GM18526 (cell line): ENCODE results near the gene CCDC88B.

Experiments
- POLR2A ChIP-seq: IDR thresholded peaks from 3 replicates; pipeline ENCODE4 v1.6.1; 2011; ENCODE audit not compliant: insufficient read length; ENCODE audit errors: extremely low read depth

Gene CCDC88B

GRCh38 chr11:64360448-64360921, 20.5 kb downstream of the CCDC88B start:
- no peak for TF ChIP-seq POLR2A

GRCh38 chr11:64361659-64362058, 21.7 kb downstream of the CCDC88B start:
- no peak for TF ChIP-seq POLR2A

GRCh38 chr11:64362339-64362738, 22.3 kb downstream of the CCDC88B start:
- TF ChIP-seq POLR2A, result no peak

- TF ChIP-seq POLR2A, result no peak
These were observed 24.4 kb downstream of the CCDC88B start for GRCh38 chr11:64364435-64364834.

GRCh38 chr11:64364911-64365310, 24.9 kb downstream of the CCDC88B start:
- no peak for TF ChIP-seq POLR2A

GRCh38 chr11:64366751-64367150, 26.7 kb downstream of the CCDC88B start:
- no peak for TF ChIP-seq POLR2A

- no peak for TF ChIP-seq POLR2A
These were observed 28.1 kb downstream of the CCDC88B start for GRCh38 chr11:64367931-64368672.

- TF ChIP-seq POLR2A, result no peak
These were observed 28.7 kb downstream of the CCDC88B start for GRCh38 chr11:64368673-64369074.

GRCh38 chr11:64369440-64370421, 29.7 kb downstream of the CCDC88B start:
- no peak for TF ChIP-seq POLR2A

GRCh38 chr11:64371201-64371600, 31.2 kb downstream of the CCDC88B start:
- TF ChIP-seq POLR2A, result no peak

GRCh38 chr11:64372021-64372420, 32.0 kb downstream of the CCDC88B start:
- no peak for TF ChIP-seq POLR2A

- TF ChIP-seq POLR2A, result no peak
These were observed 33.0 kb downstream of the CCDC88B start for GRCh38 chr11:64372802-64373597.

GRCh38 chr11:64373598-64373974, 33.6 kb downstream of the CCDC88B start:
- no peak for TF ChIP-seq POLR2A

- no peak for TF ChIP-seq POLR2A
These were observed 36.1 kb downstream of the CCDC88B start for GRCh38 chr11:64376071-64376470.

- no peak for TF ChIP-seq POLR2A
These were observed 38.4 kb downstream of the CCDC88B start for GRCh38 chr11:64378335-64378880.
